Fibroblast of upper back skin (primary cell): ENCODE results near the gene U2AF2.

Source experiments
- DNase-seq: peaks from one replicate; pipeline ENCODE4 v3.0.0-alpha.2; 2013

The U2AF2 gene

DNA sequence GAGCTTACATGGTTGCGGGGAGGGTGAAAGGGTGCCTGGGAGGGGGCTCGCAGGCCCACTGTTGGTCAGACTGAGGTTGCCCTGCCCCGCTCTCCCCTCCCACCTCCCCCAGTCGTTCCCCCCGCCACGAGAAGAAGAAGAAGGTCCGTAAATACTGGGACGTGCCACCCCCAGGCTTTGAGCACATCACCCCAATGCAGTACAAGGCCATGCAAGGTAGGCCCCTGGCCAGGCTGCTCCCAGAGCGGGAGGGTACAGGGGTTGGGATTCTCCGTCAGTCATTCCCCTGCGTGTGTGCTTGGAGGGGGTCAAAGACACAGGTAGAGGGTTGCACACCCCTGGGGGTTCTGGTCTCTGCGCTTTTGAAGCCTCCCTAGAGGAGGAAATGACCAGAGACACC, 5.6 kb downstream of the U2AF2 start:
- no peak for DNase-seq

GRCh38 chr19:55660991-55661390, 6.2 kb downstream of the U2AF2 start:
- no peak for DNase-seq

GRCh38 chr19:55661826-55662225, 7.0 kb downstream of the U2AF2 start:
- DNase-seq = no peak

DNA sequence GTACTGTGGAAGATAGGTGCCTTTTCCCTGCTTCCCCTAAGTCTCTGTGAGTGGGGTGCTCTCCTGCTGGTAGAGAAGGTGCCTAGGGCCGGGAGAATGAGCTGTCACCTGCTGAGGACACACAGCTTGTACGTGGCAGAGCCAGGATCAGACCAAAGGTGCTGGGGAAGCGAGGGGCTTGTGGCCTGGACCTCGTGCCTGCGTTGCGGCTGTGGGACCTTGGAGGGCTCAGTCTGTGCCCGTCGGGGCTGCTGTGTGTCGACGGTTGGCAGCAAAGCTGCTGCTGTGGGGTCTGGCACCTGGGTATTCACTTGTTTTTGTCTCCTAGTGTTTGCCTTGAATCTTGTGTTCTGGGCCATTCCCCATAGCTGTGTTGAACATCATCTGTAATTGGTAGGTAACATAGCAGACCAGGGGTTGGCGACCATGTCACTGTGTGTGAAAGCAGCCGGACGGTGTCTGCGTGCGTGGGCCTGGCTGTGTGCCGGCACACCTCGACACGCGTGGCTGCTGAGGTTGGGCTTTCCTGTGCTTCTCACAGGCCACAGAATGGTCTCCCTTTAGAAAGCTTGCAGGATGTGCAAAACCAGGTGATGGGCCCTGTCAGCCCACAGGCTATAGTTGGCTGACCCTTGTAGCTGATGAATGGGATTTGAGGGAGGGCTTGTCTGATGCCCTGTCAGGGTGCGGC, 9.2 kb downstream of the U2AF2 start:
- DNase-seq = no peak

- no peak for DNase-seq
Observed at GRCh38 chr19:55666343-55667005, 11.6 kb downstream of the U2AF2 start.

DNA sequence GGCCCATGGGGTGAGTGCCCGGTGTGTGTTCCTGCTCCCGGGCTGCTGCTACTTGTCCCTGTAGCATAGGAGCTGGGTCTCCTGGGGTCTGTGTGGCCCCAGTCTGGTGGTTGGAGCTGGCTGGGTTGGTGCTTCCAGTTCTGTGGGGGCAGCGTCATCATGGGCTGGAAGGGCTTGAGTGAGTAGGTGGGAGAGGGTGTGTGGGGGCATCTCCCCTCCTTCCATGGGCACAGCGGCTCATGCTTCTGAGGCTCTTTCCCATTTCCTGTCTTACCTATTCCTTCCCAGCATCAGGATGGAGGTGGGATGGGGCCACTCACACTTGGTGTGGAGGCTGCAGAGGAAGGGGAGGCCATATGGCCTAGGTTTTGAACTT, 12.2 kb downstream of the U2AF2 start:
- no peak for DNase-seq

DNA sequence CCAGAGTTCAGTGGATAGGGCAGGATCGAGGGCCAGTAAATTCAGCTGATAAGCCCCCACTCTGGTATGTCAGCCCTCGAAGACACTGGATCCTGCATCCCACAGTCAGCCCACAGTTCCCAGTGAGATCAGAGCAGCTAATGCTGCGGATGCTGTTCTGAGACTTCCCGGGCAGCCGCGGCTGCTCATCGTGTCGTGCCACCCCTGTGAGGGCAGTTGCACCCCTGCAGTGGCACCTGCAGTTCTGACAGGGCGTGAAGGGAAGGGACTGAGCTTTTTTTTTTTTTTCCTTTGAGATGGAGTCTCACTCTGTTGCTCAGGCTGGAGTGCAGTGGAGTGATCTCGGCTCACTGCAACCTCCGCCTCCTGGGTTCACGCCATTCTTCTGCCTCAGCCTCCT, 12.7 kb downstream of the U2AF2 start:
- DNase-seq = no peak

- no peak for DNase-seq
Observed at GRCh38 chr19:55667958-55668357, 13.1 kb downstream of the U2AF2 start.

GRCh38 chr19:55668603-55669348, 13.9 kb downstream of the U2AF2 start:
- DNase-seq = no peak

GRCh38 chr19:55669418-55670279, 14.8 kb downstream of the U2AF2 start:
- no peak for DNase-seq

DNA sequence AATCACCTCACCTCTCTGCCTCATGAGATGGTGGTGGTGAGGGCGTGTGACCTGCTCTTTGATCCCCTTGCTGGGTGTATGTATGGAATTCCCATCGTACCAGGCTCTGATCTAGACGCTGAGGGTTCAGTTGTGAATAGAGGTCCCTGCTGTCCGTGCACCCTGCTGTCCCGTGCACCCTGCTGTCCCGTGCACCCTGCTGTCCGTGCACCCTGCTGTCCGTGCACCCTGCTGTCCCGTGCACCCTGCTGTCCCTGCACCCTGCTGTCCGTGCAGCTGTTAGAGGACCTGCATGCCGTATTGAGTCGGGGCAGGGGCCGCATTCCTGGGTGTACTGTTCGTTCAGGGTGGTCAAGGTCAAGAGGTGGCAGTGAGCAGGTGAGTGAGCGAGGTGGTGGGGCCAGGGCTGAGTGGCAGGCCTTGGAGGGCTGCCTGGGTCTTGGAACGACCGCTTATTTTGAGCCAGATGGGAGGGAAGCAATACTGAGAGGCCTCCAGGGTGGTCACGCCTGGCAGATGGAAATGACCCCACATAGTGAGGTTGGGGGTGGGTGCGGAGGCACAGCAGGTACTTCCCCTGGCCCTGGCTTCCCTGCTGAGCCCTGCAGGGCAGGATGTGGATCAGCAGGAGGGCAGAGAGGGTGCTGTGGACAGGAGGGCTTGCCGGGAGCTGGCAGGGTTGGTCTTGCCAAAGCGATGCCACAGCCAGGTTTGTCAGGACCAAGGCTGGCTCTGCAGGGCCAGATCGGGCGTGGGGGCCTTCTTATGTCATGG, 15.6 kb downstream of the U2AF2 start:
- DNase-seq = no peak

GRCh38 chr19:55671054-55671378, 16.2 kb downstream of the U2AF2 start:
- no peak for DNase-seq

DNA sequence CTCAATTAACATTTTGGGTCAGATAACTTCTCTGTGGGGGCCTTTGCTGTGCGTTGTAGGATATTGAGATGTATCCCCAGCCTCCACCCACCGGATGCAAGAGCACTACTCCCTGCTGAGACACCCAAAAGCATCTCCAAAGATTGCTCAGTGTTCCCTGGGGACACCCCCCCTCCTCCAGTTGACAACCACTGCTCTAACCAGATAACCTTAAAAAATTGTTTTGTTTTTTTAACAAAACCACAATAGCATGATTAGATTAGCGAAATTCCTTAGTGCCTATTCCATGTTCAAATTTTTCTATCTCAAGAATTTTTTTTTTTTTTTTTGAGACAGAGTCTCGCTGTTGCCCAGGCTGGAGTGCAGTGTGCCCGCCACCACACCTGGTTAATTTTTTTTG, 17.6 kb downstream of the U2AF2 start:
- DNase-seq = peak; percentile 19

GRCh38 chr19:55673465-55673864, 18.6 kb downstream of the U2AF2 start:
- no peak for DNase-seq

- DNase-seq = no peak
Observed at GRCh38 chr19:55673889-55674288, 19.1 kb downstream of the U2AF2 start.

DNA sequence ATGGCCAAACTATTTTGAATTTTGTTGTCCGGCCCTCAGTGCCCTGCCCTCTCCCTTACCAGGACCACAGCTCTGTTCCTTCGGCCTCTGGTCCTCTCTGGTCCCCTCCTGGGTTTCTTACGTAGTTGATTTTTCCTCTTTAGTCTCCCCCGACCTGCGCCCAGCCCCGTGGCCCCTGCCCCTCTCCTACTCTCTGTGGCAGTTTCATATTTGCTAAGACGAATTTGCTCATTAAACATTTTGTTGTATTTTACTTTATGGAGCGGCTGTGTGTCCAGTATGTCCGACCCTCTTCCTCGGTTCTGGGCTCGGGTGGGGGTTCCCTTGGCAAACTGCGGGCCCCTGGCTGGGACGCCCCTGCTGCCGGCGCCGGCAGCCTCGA, 19.6 kb downstream of the U2AF2 start:
- DNase-seq = no peak

DNA sequence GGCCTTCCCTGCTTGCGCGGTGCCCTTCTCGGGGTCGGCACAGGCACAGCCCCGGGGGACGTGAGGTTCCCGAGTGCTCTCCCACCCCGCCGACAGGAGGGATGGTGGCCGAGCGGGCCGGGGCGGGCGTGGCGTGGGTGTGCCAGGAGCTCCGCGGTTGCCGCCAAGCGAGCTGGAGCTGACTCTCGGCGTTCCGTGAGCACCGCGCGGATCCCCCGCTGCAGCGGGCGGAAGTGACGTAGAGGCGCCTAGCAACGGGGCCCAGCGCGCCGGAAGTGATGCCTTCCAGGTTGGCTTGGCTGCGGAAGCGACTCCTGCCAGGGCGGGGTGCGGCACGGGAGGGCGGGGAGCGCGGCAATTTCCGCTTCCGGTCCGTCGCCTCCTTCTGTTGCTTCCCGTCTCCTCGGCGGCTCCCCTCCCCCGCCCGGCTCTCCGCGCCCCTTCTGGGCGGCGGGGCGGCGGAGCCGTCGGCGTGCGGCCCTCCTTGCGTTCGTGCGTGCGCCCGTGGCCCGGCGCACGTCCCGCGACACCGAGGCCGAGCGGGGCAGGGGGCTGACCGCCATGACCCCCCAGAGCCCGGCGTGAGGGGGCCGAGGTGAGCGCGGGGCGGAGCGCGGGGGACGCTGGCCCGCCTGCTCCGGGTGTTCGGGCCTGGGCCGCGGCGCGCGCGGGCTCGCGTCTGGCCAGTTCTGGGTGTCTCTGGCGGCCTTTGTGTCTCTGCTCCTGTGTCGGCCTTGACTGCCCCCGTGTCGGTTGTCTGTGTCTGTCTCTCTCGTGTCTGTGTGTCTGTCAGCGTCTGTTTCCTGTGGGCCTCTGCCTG, 20.2 kb downstream of the U2AF2 start, which contains the start of gene EPN1:
Gene EPN1, plus strand, starts transcription at position 386 of the 820 bp plus-strand sequence. CDS start 3,402 bp downstream, outside the sequence.
- peak; percentile 96 for DNase-seq

GRCh38 chr19:55675661-55676354, 21.0 kb downstream of the U2AF2 start:
- no peak for DNase-seq

GRCh38 chr19:55676383-55676782, 21.5 kb downstream of the U2AF2 start:
- no peak for DNase-seq

- DNase-seq = no peak
Observed at GRCh38 chr19:55676889-55677505, 22.2 kb downstream of the U2AF2 start.
